Activated CD4-positive, alpha-beta T cell treated with anti-CD3 and anti-CD28 coated beads, Interleukin-2, amount 10 ng/mL, durations not matched to agents 7 days and 5 days (primary cell): ENCODE results near the gene KRT71. TPM values are rescaled to one million over a fixed set of nuclear protein-coding genes. Genes with fewer than 3 reads are reported as not detected.

Source experiments
- CTCF ChIA-PET: fragments of 350-600 bp; sonication (Branson Sonifier 250); formaldehyde crosslinking; loops from one replicate; lab custom pipeline; 2021; ENCODE audit warnings: antibody characterized with exemption; lab: Charles Lee
- POLR2A ChIA-PET: fragments of 350-600 bp; sonication (Branson Sonifier 250); formaldehyde crosslinking; loops from one replicate; lab custom pipeline; 2021; ENCODE audit warnings: antibody characterized with exemption; lab: Charles Lee
- DNase-seq: peaks from one replicate; pipeline ENCODE4 v3.0.0-alpha.2; 2020
- H3K27ac Mint-ChIP-seq: one replicate; pipeline ENCODE4 v1.8.0; 2021; ENCODE audit warnings: mild to moderate bottlenecking, moderate library complexity, mixed read lengths
- H3K27me3 Mint-ChIP-seq: one replicate; pipeline ENCODE4 v1.8.0; 2021; ENCODE audit warnings: mixed read lengths
- H3K36me3 Mint-ChIP-seq: one replicate; pipeline ENCODE4 v1.8.0; 2021; ENCODE audit warnings: low read depth, mixed read lengths
- H3K4me1 Mint-ChIP-seq: one replicate; pipeline ENCODE4 v1.8.0; 2021; ENCODE audit warnings: mixed read lengths
- H3K4me3 Mint-ChIP-seq: one replicate; pipeline ENCODE4 v1.8.0; 2021; ENCODE audit warnings: mild to moderate bottlenecking, moderate library complexity, mixed read lengths
- H3K9me3 Mint-ChIP-seq: one replicate; pipeline ENCODE4 v1.8.0; 2021; ENCODE audit warnings: mixed read lengths
- total RNA-seq, 2 experiments: library from RNA; stranded (reverse); gene quantifications; one replicate each; pipeline ENCODE4 v1.2.3, GENCODE V29; 2021

The KRT71 gene
- total RNA-seq, 2 experiments from 2014 or later: not detected

DNA sequence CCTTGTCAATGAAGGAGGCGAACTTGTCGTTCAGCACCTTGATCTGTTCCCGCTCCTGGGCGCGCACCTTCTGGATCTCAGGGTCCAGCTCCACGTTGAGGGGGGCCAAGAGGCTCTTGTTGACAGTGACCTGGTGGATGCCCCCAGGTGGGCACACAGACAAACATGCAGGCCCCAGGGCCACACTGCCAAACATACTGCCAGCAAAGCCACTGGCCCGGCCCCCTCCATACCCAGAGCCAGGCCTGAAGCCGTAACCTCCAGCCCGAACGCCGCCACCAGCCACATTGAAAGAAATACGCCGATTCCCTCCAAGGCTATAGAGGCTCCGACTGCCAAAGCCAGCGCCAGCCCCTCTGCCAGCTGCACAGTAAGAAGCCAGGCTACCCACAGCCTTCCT lies 20.4 kb upstream of the KRT71 start:
- H3K36me3 Mint-ChIP-seq: no peaks in the 10 kb centered on the region
- H3K9me3 Mint-ChIP-seq: no peaks in the 10 kb centered on the region
- no peak for DNase-seq
- no peak overlapping the region for H3K27ac Mint-ChIP-seq
- H3K27me3 Mint-ChIP-seq: peaks cover 2% of the 10 kb centered on the region
- H3K4me1 Mint-ChIP-seq: no peaks in the 10 kb centered on the region
- ChIA-PET CTCF (no interaction called here), POLR2A (no interaction called here)
- H3K4me3 Mint-ChIP-seq: no peak overlapping the region

GRCh38 chr12:52570511-52570910 lies 17.6 kb upstream of the KRT71 start:
- Mint-ChIP-seq H3K27ac (no peak overlapping the region), H3K9me3 (no peaks in the 10 kb centered on the region), H3K4me1 (no peaks in the 10 kb centered on the region), H3K27me3 (peaks cover 4% of the 10 kb centered on the region), H3K4me3 (no peak overlapping the region), H3K36me3 (no peaks in the 10 kb centered on the region)
- no peak for DNase-seq
- POLR2A ChIA-PET: no interaction called here
- CTCF ChIA-PET: interaction anchor here (0.5 kb wide), 1 partner anchor 287 kb away, joined by 3 read pairs; no protein-coding TSS in a partner anchor

DNA sequence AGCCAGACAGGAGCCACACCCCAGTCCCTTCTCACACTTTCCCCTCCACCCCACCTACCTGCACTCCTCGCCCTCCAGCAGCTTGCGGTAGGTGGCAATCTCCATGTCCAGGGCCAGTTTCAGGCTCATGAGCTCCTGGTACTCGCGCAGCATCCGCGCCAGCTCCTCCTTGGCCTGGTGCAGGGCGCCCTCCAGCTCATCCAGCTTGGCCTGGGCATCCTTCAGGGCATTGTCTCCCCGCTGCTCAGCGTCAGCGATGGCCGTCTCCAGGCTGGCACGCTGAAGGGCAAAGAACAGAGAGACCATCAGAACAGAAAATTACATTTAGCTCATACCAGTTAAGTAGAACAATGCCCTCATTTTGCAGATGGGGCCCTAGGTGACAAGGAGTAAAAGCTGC lies 15.2 kb upstream of the KRT71 start:
- Mint-ChIP-seq H3K4me3 (no peak overlapping the region), H3K27ac (no peak overlapping the region), H3K27me3 (peaks cover 15% of the 10 kb centered on the region), H3K9me3 (no peaks in the 10 kb centered on the region), H3K4me1 (no peaks in the 10 kb centered on the region), H3K36me3 (no peaks in the 10 kb centered on the region)
- no peak for DNase-seq
- CTCF ChIA-PET: no interaction called here
- POLR2A ChIA-PET: no interaction called here

GRCh38 chr12:52566847-52567291 lies 13.9 kb upstream of the KRT71 start:
- no peaks in the 10 kb centered on the region for H3K36me3 Mint-ChIP-seq
- H3K4me3 Mint-ChIP-seq: no peak overlapping the region
- CTCF ChIA-PET: interaction anchor here (1.4 kb wide), 1 partner anchor 153 kb away, joined by 3 read pairs; no protein-coding TSS in a partner anchor
- H3K27ac Mint-ChIP-seq: peak overlapping the region; percentile 52
- DNase-seq: no peak
- no peaks in the 10 kb centered on the region for H3K4me1 Mint-ChIP-seq
- H3K9me3 Mint-ChIP-seq: no peaks in the 10 kb centered on the region
- POLR2A ChIA-PET: no interaction called here
- peaks cover 18% of the 10 kb centered on the region for H3K27me3 Mint-ChIP-seq

- Mint-ChIP-seq H3K4me1 (no peaks in the 10 kb centered on the region), H3K27ac (no peak overlapping the region), H3K9me3 (no peaks in the 10 kb centered on the region), H3K4me3 (no peak overlapping the region), H3K27me3 (peaks cover 22% of the 10 kb centered on the region), H3K36me3 (no peaks in the 10 kb centered on the region)
- DNase-seq: no peak
- CTCF ChIA-PET: interaction anchor here (1.6 kb wide), 1 partner anchor 207 kb away, joined by 3 read pairs; no protein-coding TSS in a partner anchor
- POLR2A ChIA-PET: no interaction called here
These were observed 11.6 kb upstream of the KRT71 start for GRCh38 chr12:52564582-52564981.

- no peak overlapping the region for H3K27ac Mint-ChIP-seq
- POLR2A ChIA-PET: no interaction called here
- CTCF ChIA-PET: interaction anchor here (1.1 kb wide), 1 partner anchor 319 kb away, joined by 4 read pairs; no protein-coding TSS in a partner anchor
- peaks cover 25% of the 10 kb centered on the region for H3K27me3 Mint-ChIP-seq
- no peak for DNase-seq
- H3K9me3 Mint-ChIP-seq: no peaks in the 10 kb centered on the region
- H3K4me3 Mint-ChIP-seq: no peak overlapping the region
- H3K4me1 Mint-ChIP-seq: no peaks in the 10 kb centered on the region
- no peaks in the 10 kb centered on the region for H3K36me3 Mint-ChIP-seq
These were observed 9.0 kb upstream of the KRT71 start for GRCh38 chr12:52561880-52562449.

GRCh38 chr12:52559979-52560378 lies 7.0 kb upstream of the KRT71 start:
- Mint-ChIP-seq H3K4me3 (no peak overlapping the region), H3K27me3 (peaks cover 26% of the 10 kb centered on the region), H3K27ac (no peak overlapping the region), H3K36me3 (no peaks in the 10 kb centered on the region), H3K9me3 (no peaks in the 10 kb centered on the region), H3K4me1 (no peaks in the 10 kb centered on the region)
- ChIA-PET POLR2A (no interaction called here), CTCF (interaction anchor here (0.6 kb wide), 1 partner anchor 168 kb away, joined by 4 read pairs; no protein-coding TSS in a partner anchor)
- DNase-seq: no peak

DNA sequence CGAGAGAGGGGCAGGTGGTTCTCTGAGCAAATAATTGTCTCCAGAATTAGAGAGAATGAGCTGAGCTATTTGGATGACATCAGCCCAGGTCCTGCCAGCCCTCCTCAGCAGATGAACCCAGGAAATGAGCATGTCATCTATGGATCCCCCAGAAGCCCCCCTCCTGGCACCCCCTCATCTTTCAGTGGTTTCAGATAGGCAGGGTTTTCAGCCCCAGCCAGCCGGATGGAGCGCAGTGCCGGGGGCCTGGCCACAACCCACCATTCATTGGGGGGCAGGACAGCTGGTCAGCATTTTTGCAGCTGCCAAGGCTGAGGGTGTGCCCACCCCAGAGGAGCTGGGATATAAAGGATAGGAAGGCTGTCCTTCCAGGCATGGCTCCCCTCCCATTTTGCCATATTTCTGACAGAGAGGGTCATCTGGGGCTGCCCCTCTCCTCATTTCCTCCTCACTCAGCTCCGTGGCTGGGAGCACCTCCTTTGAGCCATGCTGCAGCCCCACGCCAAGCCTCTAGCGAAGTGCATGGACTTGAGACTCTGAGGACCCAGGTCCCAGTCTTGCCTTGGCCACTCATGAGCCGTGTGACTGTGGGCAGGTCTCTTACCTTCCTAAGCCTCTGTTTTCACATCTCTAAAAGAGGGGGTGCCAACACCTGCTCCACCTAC lies 6.0 kb upstream of the KRT71 start:
- ChIA-PET POLR2A (no interaction called here), CTCF (interaction anchor here (0.6 kb wide), 1 partner anchor 1022 kb away, joined by 3 read pairs; no protein-coding TSS in a partner anchor)
- DNase-seq: no peak
- Mint-ChIP-seq H3K4me3 (no peak overlapping the region), H3K9me3 (no peaks in the 10 kb centered on the region), H3K27me3 (peaks cover 24% of the 10 kb centered on the region), H3K27ac (no peak overlapping the region), H3K36me3 (no peaks in the 10 kb centered on the region), H3K4me1 (no peaks in the 10 kb centered on the region)

GRCh38 chr12:52557476-52557875 lies 4.5 kb upstream of the KRT71 start:
- ChIA-PET POLR2A (no interaction called here), CTCF (interaction anchor here (0.5 kb wide), 1 partner anchor 974 kb away, joined by 3 read pairs; no protein-coding TSS in a partner anchor)
- H3K4me1 Mint-ChIP-seq: no peaks in the 10 kb centered on the region
- H3K4me3 Mint-ChIP-seq: no peak overlapping the region
- H3K9me3 Mint-ChIP-seq: no peaks in the 10 kb centered on the region
- H3K36me3 Mint-ChIP-seq: no peaks in the 10 kb centered on the region
- DNase-seq: no peak
- H3K27me3 Mint-ChIP-seq: peaks cover 19% of the 10 kb centered on the region
- H3K27ac Mint-ChIP-seq: no peak overlapping the region

DNA sequence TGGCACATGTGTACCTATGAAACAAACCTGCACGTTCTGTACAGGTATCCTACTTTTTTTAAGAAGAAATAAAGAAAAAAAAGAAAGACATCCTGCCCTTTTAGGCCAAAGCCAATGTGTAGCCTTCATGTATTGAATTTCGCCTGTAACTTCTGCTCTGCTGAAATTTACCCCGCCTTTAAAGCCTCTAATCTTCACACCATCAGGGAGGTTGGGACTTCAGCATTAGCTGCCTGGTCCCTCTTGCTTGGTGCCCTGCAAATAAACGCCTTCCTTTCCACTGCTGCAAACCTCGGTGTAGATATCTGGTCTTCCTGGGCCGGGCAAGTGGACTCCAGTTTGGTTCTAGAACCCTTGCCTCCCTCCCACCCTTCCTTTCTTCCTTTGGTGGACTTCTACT lies 2.6 kb upstream of the KRT71 start:
- POLR2A ChIA-PET: no interaction called here
- no peak overlapping the region for H3K27ac Mint-ChIP-seq
- H3K36me3 Mint-ChIP-seq: no peaks in the 10 kb centered on the region
- H3K4me3 Mint-ChIP-seq: no peak overlapping the region
- DNase-seq: no peak
- H3K9me3 Mint-ChIP-seq: no peaks in the 10 kb centered on the region
- no peaks in the 10 kb centered on the region for H3K4me1 Mint-ChIP-seq
- CTCF ChIA-PET: interaction anchor here (2.0 kb wide), 1 partner anchor 324 kb away, joined by 5 read pairs; no protein-coding TSS in a partner anchor
- peaks cover 16% of the 10 kb centered on the region for H3K27me3 Mint-ChIP-seq

- DNase-seq: no peak
- Mint-ChIP-seq H3K9me3 (no peaks in the 10 kb centered on the region), H3K27me3 (peaks cover 13% of the 10 kb centered on the region), H3K36me3 (no peaks in the 10 kb centered on the region), H3K27ac (no peak overlapping the region), H3K4me1 (no peaks in the 10 kb centered on the region), H3K4me3 (no peak overlapping the region)
- ChIA-PET POLR2A (no interaction called here), CTCF (no interaction called here)
These were observed 890 bp downstream of the KRT71 start for GRCh38 chr12:52552055-52552454.

GRCh38 chr12:52551216-52551865 lies 1.6 kb downstream of the KRT71 start:
- Mint-ChIP-seq H3K4me1 (no peaks in the 10 kb centered on the region), H3K36me3 (no peaks in the 10 kb centered on the region), H3K9me3 (no peaks in the 10 kb centered on the region), H3K4me3 (no peak overlapping the region), H3K27me3 (peaks cover 12% of the 10 kb centered on the region), H3K27ac (no peak overlapping the region)
- POLR2A ChIA-PET: no interaction called here
- CTCF ChIA-PET: no interaction called here
- DNase-seq: no peak

DNA sequence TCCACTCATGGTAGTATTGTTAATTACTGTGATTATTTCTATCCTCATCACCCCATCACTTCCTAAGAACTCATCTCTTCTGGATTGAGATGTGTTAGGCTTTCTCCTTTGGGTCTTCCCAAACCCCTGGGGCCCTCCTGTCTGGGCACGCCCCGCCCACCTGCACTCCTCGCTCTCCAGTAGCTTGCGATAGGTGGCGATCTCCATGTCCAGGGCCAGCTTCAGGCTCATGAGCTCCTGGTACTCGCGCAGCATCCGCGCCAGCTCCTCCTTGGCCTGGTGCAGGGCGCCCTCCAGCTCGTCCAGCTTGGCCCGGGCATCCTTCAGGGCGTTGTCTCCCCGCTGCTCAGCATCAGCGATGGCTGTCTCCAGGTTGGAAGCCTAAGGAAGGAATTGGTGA lies 6.8 kb downstream of the KRT71 start:
- peaks cover 3% of the 10 kb centered on the region for H3K4me1 Mint-ChIP-seq
- no peaks in the 10 kb centered on the region for H3K36me3 Mint-ChIP-seq

More for the DNA sequence above, 6.8 kb downstream of the KRT71 start:
- Mint-ChIP-seq H3K27ac (no peak overlapping the region), H3K9me3 (no peaks in the 10 kb centered on the region), H3K4me3 (no peak overlapping the region), H3K27me3 (peaks cover 3% of the 10 kb centered on the region)
- ChIA-PET POLR2A (no interaction called here), CTCF (no interaction called here)
- no peak for DNase-seq
